Pancreas (tissue), 10 donors: Measurements from ENCODE around the gene FAM47B. TPM values are rescaled to one million over a fixed set of nuclear protein-coding genes. Genes with fewer than 3 reads are reported as not detected.

ENCODE experiments used
- ATAC-seq, 4 donors: fragments of 200-7000 bp; cut with Tn5 transposase; one replicate each; pipeline versions ENCODE4 v1.8.0 to v1.9.1; 2020; ENCODE audit warnings: mild to moderate bottlenecking in 4 of 4, moderate library complexity in 4 of 4
- DNase-seq, 6 donors: peaks; one replicate each; pipeline ENCODE4 v3.0.0-alpha.2; 2020
- FAIRE-seq: peaks from 2 replicates; lab custom pipeline; 2012; peaks lifted over from hg19 to GRCh38; lab: Jason Lieb, UNC
- H3K27ac ChIP-seq, 4 donors: fragments of 200-600 bp; sonication (generic); 1 replicate in 3 of 4; 2 replicates in 1 of 4; pipeline versions ENCODE4 v1.5.0 to v1.8.0; 2020
- H3K27me3 ChIP-seq, 4 donors: fragments of 200-600 bp; one replicate each; pipeline ENCODE4 v1.8.0; 2021
- H3K36me3 ChIP-seq, 3 donors: fragments of 200-600 bp; sonication (generic) in 1 of 3; one replicate each; pipeline versions ENCODE4 v1.5.0 to v1.8.0; 2020 to 2021
- H3K4me1 ChIP-seq, 3 donors: fragments of 200-600 bp; one replicate each; pipeline ENCODE4 v1.8.0; 2021
- H3K4me3 ChIP-seq, 4 donors: fragments of 200-600 bp; sonication (generic) in 2 of 4; one replicate each; pipeline versions ENCODE4 v1.5.0 to v1.8.0; 2020 to 2021
- H3K9me3 ChIP-seq, 4 donors: fragments of 200-600 bp; one replicate each; pipeline ENCODE4 v1.8.0; 2021
- WGBS, 2 donors: extraction: QIAGEN DNeasy Blood & Tissue Kit; methylation state at CpG; one replicate each; pipeline ENCODE4 v1.1.7; 2013; 5-methylcytosine and 5-hydroxymethylcytosine counted together
- intact Hi-C, 3 donors: fragments of 100-400 bp; cut with DNase I; formaldehyde crosslinking; loops; one replicate each; pipeline versions ENCODE4 v1.11.1 to v1.14.2; 2022
- polyA plus RNA-seq, 2 donors: library from polyadenylated mRNA; stranded (reverse); fragments of 200-250 nt; gene quantifications; one replicate each; pipeline ENCODE4 v1.2.3, GENCODE V29; 2013
- total RNA-seq, 6 donors: library from RNA; stranded (reverse); fragmentation: NEBNext Ultra II Directional in 4 of 6; extraction: Animal tissue kit (Norgen Biotek cat#: 25700) in 4 of 6; gene quantifications; one replicate each; pipeline versions ENCODE4 v1.2.1 to v1.2.4, GENCODE V29; 2021 to 2023
- TF ChIP-seq, protein P1 (sequence below), 4 donors: fragments of 200-600 bp; sonication (generic) in 3 of 4; IDR thresholded peaks; one replicate each; pipeline versions ENCODE4 v1.5.0 to v1.8.0; 2021; ENCODE audit warnings: antibody characterized with exemption in 4 of 4
- donor health status: healthy with polysubstance abuse.
- donor health status: DM: no; HTN: no; CAD: no; lungs with moderate emphysema.
- donor health status: DM: no; HTN: no; CAD: no.
- donor health status: control.
- donor health status: control.
- donor health status: Bipolar disorder and iron deficiency.
- donor health status: DM: yes; HTN: yes; CAD: no.
- donor health status: DM: no; HTN: no; CAD: no.
- donor health status: DM: no; HTN: no; CAD: no.
- donor health status: DM: yes; HTN: yes; CAD: no.

The FAM47B gene
- total and polyA plus RNA-seq, 8 donors, result not detected

DNA sequence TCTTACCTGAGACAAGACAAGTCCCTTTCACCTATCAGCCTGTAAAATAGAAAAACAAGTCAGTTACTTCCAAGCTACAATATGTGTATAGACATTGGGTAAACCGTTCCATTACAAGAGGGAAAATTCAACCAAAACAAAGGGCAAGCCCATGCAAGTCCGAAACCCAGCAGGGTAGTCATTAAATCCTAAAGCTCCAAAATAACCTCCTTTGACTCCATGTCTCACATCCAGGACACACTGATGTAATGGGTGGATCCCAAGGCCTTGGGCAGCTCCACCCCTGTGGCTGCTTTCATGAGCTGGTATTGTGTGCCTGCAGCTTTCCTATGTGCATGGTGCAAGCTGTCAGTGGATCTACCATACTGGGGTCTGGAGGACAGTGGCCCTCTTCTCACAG lies 14.7 kb upstream of the FAM47B start:
- intact Hi-C loops, result no loop called here
- FAIRE-seq (no peak), ATAC-seq (no peak), DNase-seq (no peak)
- H3K27me3 ChIP-seq, result no peaks in the 10 kb centered on the region
- 55 to 87% methylated on average over 2 of the region's 2 CpGs for WGBS, 2 donors
- no peaks in the 10 kb centered on the region for H3K36me3 ChIP-seq
- no peak overlapping the region for H3K27ac ChIP-seq
- H3K9me3 ChIP-seq, result no peaks in the 10 kb centered on the region
- TF ChIP-seq, protein P1, sequence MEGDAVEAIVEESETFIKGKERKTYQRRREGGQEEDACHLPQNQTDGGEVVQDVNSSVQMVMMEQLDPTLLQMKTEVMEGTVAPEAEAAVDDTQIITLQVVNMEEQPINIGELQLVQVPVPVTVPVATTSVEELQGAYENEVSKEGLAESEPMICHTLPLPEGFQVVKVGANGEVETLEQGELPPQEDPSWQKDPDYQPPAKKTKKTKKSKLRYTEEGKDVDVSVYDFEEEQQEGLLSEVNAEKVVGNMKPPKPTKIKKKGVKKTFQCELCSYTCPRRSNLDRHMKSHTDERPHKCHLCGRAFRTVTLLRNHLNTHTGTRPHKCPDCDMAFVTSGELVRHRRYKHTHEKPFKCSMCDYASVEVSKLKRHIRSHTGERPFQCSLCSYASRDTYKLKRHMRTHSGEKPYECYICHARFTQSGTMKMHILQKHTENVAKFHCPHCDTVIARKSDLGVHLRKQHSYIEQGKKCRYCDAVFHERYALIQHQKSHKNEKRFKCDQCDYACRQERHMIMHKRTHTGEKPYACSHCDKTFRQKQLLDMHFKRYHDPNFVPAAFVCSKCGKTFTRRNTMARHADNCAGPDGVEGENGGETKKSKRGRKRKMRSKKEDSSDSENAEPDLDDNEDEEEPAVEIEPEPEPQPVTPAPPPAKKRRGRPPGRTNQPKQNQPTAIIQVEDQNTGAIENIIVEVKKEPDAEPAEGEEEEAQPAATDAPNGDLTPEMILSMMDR (IDR thresholded peaks at IDR 0.05), result no peak
- no peak overlapping the region for H3K4me3 ChIP-seq
- no peaks in the 10 kb centered on the region for H3K4me1 ChIP-seq

DNA sequence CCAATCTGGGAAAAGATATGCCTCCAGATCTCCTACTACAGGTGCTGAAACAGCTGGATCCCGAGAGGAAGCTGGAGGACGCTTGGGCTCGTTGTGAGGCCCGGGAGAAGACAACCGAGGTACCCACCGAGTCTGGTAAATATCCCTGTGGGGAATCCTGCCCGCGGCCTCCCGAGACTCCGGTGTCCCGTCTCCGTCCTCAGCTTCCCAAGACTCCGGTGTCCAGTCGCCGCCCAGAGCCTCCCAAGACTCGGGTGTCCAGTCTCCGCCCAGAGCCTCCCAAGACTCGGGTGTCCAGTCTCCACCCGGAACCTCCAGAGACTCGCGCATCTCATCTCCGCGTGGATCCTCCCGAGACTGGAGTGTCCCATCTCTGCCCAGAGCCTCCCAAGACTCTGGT lies 639 bp downstream of the FAM47B start:
- no peak for DNase-seq

DNA sequence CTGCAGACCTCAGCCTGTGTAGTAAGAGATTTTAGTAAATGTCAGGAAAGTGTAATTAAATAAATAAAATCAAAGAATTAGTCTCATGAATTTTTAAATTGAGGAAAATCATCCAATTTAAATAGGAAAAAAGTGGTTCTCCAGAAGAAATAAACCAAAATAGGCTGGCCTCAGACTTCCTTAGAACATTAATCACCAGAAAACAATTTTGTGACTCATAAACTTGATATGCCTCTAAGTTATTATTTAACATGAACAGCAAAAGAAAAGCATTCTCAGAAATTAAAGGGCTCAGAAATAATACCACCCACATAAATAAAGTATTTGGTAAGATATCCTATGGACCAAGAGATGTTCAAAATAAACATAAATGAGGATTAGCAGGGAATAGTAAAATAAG lies 14.3 kb downstream of the FAM47B start:
- intact Hi-C loops, result no loop called here
- peaks cover 0 to 15% (median 0%) of the 10 kb centered on the region in 4 donors for H3K27me3 ChIP-seq
- H3K36me3 ChIP-seq, result no peaks in the 10 kb centered on the region
- no peaks in the 10 kb centered on the region for H3K9me3 ChIP-seq
- no peak for DNase-seq
- no peak for FAIRE-seq
- no peak for ATAC-seq
- H3K4me1 ChIP-seq, result no peaks in the 10 kb centered on the region
- no peak overlapping the region for H3K4me3 ChIP-seq
- H3K27ac ChIP-seq, result no peak overlapping the region
- TF ChIP-seq, protein P1 (IDR thresholded peaks at IDR 0.05), result no peak

More for the DNA sequence above, 639 bp downstream of the FAM47B start:
- intact Hi-C loops, result no loop called here
- Histone ChIP-seq H3K27ac (no peak overlapping the region), H3K4me1 (no peaks in the 10 kb centered on the region), H3K36me3 (no peaks in the 10 kb centered on the region), H3K4me3 (no peak overlapping the region), H3K9me3 (no peaks in the 10 kb centered on the region), H3K27me3 (no peaks in the 10 kb centered on the region)
- WGBS, 2 donors, result 84 to 91% methylated on average over 24 of the region's 24 CpGs
- ATAC-seq (no peak), FAIRE-seq (no peak)
- TF ChIP-seq, protein P1 (IDR thresholded peaks at IDR 0.05), result no peak

GRCh38 chrX:34961662-34962061 lies 19.1 kb downstream of the FAM47B start:
- H3K27me3 ChIP-seq, result peaks cover 0 to 38% (median 1%) of the 10 kb centered on the region in 4 donors
- H3K27ac ChIP-seq, result no peak overlapping the region
- H3K36me3 ChIP-seq, result no peaks in the 10 kb centered on the region
- no peaks in the 10 kb centered on the region for H3K4me1 ChIP-seq
- intact Hi-C loops, result no loop called here
- TF ChIP-seq, protein P1 (IDR thresholded peaks at IDR 0.05), result no peak
- peak; percentile 59 for FAIRE-seq
- no peak overlapping the region for H3K4me3 ChIP-seq
- no peak for ATAC-seq
- H3K9me3 ChIP-seq, result no peaks in the 10 kb centered on the region
- DNase-seq, result no peak

DNA sequence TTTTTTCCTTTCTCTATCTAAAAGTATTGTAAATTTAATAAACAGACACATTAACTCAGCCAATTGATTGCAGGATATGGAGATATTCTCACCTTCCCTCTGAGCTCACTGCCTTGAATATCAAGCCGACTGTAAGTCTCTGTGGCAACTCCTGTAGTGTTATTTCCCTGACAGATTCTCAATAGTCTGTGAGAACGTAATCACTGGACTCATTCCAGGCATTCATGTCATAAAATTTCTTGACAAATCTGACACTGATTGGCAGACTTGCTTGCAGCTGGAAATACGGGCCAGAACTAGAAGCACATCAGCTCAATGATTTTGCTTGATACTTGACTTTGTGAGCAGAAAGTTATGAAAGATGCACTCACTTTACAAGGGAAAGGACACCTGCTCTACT lies 29.6 kb downstream of the FAM47B start:
- no peaks in the 10 kb centered on the region for H3K9me3 ChIP-seq
- intact Hi-C loops, result no loop called here
- FAIRE-seq (no peak), ATAC-seq (no peak), DNase-seq (no peak)
- TF ChIP-seq, protein P1 (IDR thresholded peaks at IDR 0.05), result no peak
- H3K27me3 ChIP-seq, result peaks cover 0 to 24% (median 0%) of the 10 kb centered on the region in 4 donors
- H3K27ac ChIP-seq, result no peak overlapping the region
- H3K36me3 ChIP-seq, result no peaks in the 10 kb centered on the region
- H3K4me1 ChIP-seq, result no peaks in the 10 kb centered on the region
- 20 to 26% methylated on average over 3 of the region's 3 CpGs for WGBS, 2 donors
- no peak overlapping the region for H3K4me3 ChIP-seq
